ENCODE measurements around the gene RAB6C.

DNA sequence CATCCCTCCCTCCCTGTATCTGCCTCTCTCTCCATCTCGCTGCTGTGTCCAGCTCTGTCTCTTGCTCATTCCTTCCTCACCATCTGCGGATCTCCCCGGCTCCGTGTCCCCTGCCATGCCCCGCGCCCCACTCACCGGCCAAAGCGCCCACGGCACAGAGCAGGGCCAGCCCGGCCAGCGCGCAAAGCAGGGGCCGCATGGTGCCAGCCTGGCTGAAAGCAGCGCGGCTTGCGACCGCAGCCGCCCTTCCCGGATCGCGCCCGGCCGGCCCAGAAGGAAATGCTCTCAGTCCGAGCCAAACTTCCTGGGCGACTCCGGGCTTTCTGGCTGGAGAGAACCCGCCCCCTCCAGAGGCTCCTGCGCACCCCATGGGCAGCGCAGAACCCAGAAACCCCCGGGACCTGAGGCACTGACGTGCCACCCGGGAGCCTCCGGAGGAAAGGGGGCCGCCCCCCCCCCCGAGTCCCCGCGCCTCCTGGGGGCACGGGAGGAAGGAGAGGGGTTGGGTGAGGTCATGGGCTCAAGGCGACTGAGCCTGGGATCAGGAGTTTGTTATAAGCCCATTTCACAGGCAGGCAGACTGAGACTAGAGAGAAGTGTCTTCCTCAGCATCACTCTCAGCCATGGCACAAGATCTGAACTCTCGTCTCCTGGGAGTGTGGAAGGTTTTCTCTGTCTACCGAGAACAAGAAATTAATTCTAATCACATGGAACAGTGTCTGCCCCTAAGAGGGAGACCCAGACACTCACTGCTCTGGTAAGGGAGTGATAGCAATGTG is 45.2 kb upstream of the RAB6C start:
- TF ChIP-seq CTCF (IDR thresholded peaks at IDR 0.05; ENCODE audit: borderline replicate concordance, extremely low read depth, low read length, poor library complexity, severe bottlenecking) (no peak), EZH2 (IDR thresholded peaks at IDR 0.05; ENCODE audit: borderline replicate concordance, low read depth, low read length, severe bottlenecking) (no peak)
